Gastrocnemius medialis (tissue), 4 donors: ENCODE data around the gene TNS4. TPM values are rescaled to one million over a fixed set of nuclear protein-coding genes. Genes with fewer than 3 reads are reported as not detected.
A peak's percentile ranks its signal among the peaks of the same experiment; 100 is the strongest.

ENCODE experiments used
- ATAC-seq, 2 donors: fragments of 150-250 bp; one replicate each; pipeline ENCODE4 v1.9.1; 2016
- DNase-seq, 2 donors: peaks; one replicate each; pipeline ENCODE4 v3.0.0-alpha.2; 2019
- H3K27ac ChIP-seq, 4 donors: fragments of 200-600 bp; sonication (generic); 1 replicate in 1 of 4; 2 replicates in 3 of 4; pipeline ENCODE4 v1.5.1; 2016 to 2018; ENCODE audit warnings: mild to moderate bottlenecking in 2 of 4, moderate library complexity in 1 of 4
- H3K27me3 ChIP-seq, 3 donors: fragments of 200-600 bp; sonication (generic) in 2 of 3; 1 replicate in 1 of 3; 2 replicates in 2 of 3; pipeline versions ENCODE4 v1.5.1 to v1.6.0; 2016 to 2019; ENCODE audit warnings: mild to moderate bottlenecking in 1 of 3, moderate library complexity in 1 of 3
- H3K36me3 ChIP-seq, 2 donors: fragments of 200-600 bp; sonication (generic) in 1 of 2; one replicate each; pipeline ENCODE4 v1.5.1; 2017 to 2018
- H3K4me1 ChIP-seq, 2 donors: fragments of 200-600 bp; sonication (generic) in 1 of 2; one replicate each; pipeline ENCODE4 v1.5.1; 2016 to 2017; ENCODE audit warnings: mild to moderate bottlenecking in 2 of 2
- H3K4me3 ChIP-seq, 4 donors: fragments of 200-600 bp; sonication (generic) in 3 of 4; 1 replicate in 1 of 4; 2 replicates in 3 of 4; pipeline ENCODE4 v1.5.1; 2016 to 2019; ENCODE audit warnings: mild to moderate bottlenecking in 2 of 4
- H3K9me3 ChIP-seq, 3 donors: fragments of 200-600 bp; sonication (generic) in 2 of 3; 1 replicate in 1 of 3; 2 replicates in 2 of 3; pipeline ENCODE4 v1.5.1; 2016 to 2019
- POLR2A ChIP-seq, 2 donors: fragments of 450-650 bp; IDR thresholded peaks; one replicate each; pipeline ENCODE4 v1.6.1; 2017; ENCODE audit warnings: antibody characterized with exemption in 2 of 2, mild to moderate bottlenecking in 2 of 2, moderate library complexity in 2 of 2
- in situ Hi-C, 4 donors: fragments of 200-750 bp; cut with MboI; loops; one replicate each; pipeline versions ENCODE4 v1.15.0 to v1.8.0; 2017; ENCODE audit warnings: low sequenced_read_pairs in 4 of 4
- intact Hi-C: fragments of 100-400 bp; cut with DNase I; formaldehyde crosslinking; loops from one replicate; pipeline ENCODE4 v1.15.1; 2023; ENCODE audit warnings: low total_unique reads
- total RNA-seq, 4 donors: library from RNA; depleted of rRNA; stranded (reverse); fragments of >200 nt; gene quantifications; one replicate each; pipeline versions ENCODE4 v1.1.0 to v1.2.3, GENCODE V29; 2016
- TF ChIP-seq, protein P1 (sequence below), 5 experiments: fragments of 450-650 bp in 3 of 5; fragments of 200-600 bp in 2 of 5; sonication (generic) in 2 of 5; IDR thresholded peaks in 4 of 5; conservative IDR thresholded peaks in 1 of 5; 1 replicate in 4 of 5; 2 replicates in 1 of 5; pipeline ENCODE4 v1.5.1; 2016 to 2019; ENCODE audit warnings: antibody characterized with exemption in 5 of 5, mild to moderate bottlenecking in 3 of 5, moderate library complexity in 3 of 5

TNS4 gene
- total RNA-seq, 4 donors from 2014 or later = 0.18 TPM; not detected in 3

DNA sequence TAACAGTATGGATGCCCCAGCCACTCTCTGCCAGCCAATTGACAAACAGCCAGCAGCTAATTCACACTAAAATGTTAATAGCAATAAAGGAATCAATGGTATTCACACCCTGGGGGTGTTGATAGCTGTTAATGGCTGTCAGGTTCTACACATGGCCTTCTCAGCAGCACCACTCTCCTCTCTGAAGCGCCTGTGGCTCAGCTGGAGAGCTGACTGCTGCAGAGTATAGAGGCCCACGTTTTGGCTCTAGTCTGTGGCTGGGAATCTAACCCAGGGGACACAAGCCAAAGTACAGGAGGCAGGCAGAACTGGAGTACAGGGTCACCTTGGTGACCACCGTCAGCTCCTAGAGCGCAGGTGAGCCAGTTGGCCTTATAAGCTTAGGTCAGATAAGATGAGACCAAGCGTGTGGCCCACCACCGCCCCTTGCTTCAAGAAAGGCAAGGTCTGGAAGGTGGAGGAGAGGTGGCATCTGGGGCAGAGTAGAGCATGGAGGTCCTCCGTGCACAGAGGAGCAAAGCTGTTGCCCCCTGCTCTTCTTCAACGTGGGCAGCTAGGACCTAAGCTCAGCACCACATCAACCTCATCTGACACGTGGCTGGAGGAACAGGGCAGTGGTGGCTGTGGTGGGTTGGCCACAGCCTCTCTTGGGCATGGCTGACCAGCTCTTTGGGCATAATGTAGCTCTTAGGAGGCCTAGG lies 38.4 kb upstream of the TNS4 start:
- Histone ChIP-seq H3K4me3 (no peak overlapping the region), H3K36me3 (no peaks in the 10 kb centered on the region), H3K27me3 (no peaks in the 10 kb centered on the region), H3K4me1 (peaks cover 61 to 66% of the 10 kb centered on the region in 2 donors), H3K9me3 (no peaks in the 10 kb centered on the region), H3K27ac (peak overlapping the region; percentile 44 to 80 (median 76))
- intact Hi-C loops = loop anchor here (2.0 kb wide), 1 partner anchor 21 kb away; no protein-coding TSS in a partner anchor
- TF ChIP-seq, protein P1, sequence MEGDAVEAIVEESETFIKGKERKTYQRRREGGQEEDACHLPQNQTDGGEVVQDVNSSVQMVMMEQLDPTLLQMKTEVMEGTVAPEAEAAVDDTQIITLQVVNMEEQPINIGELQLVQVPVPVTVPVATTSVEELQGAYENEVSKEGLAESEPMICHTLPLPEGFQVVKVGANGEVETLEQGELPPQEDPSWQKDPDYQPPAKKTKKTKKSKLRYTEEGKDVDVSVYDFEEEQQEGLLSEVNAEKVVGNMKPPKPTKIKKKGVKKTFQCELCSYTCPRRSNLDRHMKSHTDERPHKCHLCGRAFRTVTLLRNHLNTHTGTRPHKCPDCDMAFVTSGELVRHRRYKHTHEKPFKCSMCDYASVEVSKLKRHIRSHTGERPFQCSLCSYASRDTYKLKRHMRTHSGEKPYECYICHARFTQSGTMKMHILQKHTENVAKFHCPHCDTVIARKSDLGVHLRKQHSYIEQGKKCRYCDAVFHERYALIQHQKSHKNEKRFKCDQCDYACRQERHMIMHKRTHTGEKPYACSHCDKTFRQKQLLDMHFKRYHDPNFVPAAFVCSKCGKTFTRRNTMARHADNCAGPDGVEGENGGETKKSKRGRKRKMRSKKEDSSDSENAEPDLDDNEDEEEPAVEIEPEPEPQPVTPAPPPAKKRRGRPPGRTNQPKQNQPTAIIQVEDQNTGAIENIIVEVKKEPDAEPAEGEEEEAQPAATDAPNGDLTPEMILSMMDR (IDR thresholded peaks at IDR 0.05 in 4 of 5, conservative IDR thresholded peaks at IDR 0.05 in 1 of 5) = no peak
- TF ChIP-seq POLR2A (IDR thresholded peaks at IDR 0.05) = no peak
- ATAC-seq (no peak), DNase-seq (no peak)
- in situ Hi-C loops = loop anchor here in 2 of 4 donors (10.0 to 25.0 kb wide), 2 partner anchors 95 to 103 kb away; partner anchors contain the start of gene IGFBP4 (in 2 of the 2)

DNA sequence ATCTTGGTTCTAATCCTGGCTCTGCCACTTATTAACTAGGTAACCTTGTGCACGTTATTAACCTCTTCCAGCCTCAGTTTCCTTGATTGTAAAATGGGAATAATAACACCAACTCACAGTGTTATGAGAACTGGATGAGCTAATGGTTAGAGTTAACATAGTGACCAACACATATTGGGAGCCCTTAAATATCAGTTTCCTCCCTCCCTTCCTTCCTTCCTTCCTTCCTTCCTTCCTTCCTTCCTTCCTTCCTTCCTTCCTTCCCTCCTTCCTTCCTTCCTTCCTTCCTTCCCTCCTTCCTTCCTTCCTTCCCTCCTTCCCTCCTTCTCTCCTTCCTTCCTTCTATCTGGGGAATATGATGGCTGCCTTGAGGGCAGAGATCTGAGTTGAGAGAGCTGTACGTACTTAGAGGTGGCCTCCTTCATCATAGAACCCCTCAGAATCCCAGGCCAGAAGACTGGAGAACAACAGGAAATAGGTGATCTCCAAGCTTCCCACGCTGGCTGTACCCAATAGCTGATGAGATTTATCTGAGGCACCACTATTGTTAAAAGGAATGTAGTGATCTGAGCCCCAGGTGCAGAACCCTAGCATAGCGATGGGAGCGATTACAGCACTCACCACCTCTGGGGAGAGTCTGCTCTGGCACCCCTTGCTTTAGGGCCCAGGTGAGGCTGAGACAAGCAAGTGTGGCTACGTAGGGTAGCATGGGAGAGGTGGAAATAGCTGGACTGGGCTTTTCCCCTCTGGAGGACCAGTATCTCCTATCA lies 37.7 kb upstream of the TNS4 start:
- in situ Hi-C loops = loop anchor here in 2 of 4 donors (10.0 to 25.0 kb wide), 2 partner anchors 94 to 102 kb away; partner anchors contain the start of gene IGFBP4 (in 2 of the 2)

DNA sequence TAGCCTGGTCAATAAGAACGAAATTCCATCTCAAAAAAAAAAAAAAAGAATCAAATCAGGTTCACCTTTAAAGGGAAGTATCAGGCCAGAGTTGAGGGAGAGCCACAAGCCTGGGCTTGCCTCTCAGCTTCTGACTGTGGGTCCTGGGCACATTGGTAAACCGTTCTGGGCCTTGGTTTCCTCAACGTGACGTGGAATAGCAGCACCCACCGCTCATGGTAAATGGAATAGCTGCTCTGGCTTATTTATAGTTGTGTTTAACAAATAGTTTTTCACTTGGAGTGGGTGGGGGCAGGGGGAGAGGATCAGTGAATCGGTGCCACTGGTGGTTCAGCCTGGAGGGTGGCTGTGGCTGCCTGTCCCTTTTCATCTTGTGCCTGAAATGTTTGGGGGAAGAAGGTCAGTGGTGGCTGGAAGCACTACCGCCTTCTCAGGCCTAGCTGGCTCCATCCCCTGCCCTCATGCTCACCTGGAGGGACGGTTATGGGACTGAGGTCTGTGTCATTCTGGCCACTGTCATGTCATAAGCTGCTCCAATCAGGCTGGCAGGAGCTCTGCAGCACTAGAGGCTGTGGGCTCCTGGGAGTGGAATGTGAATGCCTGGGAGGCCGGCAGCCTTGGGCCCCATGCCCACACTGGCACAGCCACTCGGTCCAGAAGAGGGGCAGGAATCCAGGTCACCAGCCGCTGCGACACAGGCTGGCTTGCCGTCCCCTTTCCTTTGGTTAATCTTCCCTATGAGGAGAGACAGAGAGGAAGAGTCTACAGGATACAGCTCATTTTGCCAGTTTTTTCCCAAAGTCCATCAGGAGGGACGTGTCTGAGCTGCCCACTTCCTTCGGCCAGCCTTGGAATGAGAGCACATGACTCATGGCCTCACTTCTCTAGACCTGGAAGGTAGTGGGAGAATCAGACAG lies 36.9 kb upstream of the TNS4 start:
- peak overlapping the region; percentile 59 to 80 (median 69) for H3K27ac ChIP-seq
- H3K27me3 ChIP-seq = no peaks in the 10 kb centered on the region
- peak; percentile 13 to 43 for ATAC-seq
- DNase-seq = peak in 1 of 2 donors; percentile 68
- H3K9me3 ChIP-seq = no peaks in the 10 kb centered on the region
- H3K4me1 ChIP-seq = peaks cover 57 to 65% of the 10 kb centered on the region in 2 donors
- in situ Hi-C loops (loop anchor here in 2 of 4 donors (10.0 to 25.0 kb wide), 2 partner anchors 93 to 101 kb away; partner anchors contain the start of gene IGFBP4 (in 2 of the 2)), intact Hi-C loops (loop anchor here (2.0 kb wide), 1 partner anchor 23 kb away; no protein-coding TSS in a partner anchor)
- TF ChIP-seq, protein P1 (IDR thresholded peaks at IDR 0.05 in 4 of 5, conservative IDR thresholded peaks at IDR 0.05 in 1 of 5) = no peak
- no peak for TF ChIP-seq POLR2A (IDR thresholded peaks at IDR 0.05)
- H3K4me3 ChIP-seq = no peak overlapping the region
- H3K36me3 ChIP-seq = no peaks in the 10 kb centered on the region

More for the DNA sequence above, 37.7 kb upstream of the TNS4 start:
- TF ChIP-seq POLR2A (IDR thresholded peaks at IDR 0.05) = no peak
- TF ChIP-seq, protein P1 (IDR thresholded peaks at IDR 0.05 in 4 of 5, conservative IDR thresholded peaks at IDR 0.05 in 1 of 5) = no peak
- DNase-seq (no peak), ATAC-seq (no peak)
- no peak overlapping the region for H3K4me3 ChIP-seq
- H3K36me3 ChIP-seq = no peaks in the 10 kb centered on the region
- H3K9me3 ChIP-seq = no peaks in the 10 kb centered on the region
- H3K27me3 ChIP-seq = no peaks in the 10 kb centered on the region
- peak overlapping the region; percentile 59 to 80 (median 69) for H3K27ac ChIP-seq
- intact Hi-C loops = loop anchor here (2.0 kb wide), 1 partner anchor 22 kb away; no protein-coding TSS in a partner anchor
- H3K4me1 ChIP-seq = peaks cover 61 to 66% of the 10 kb centered on the region in 2 donors
